H9 (cell line): ENCODE measurements around the gene TCFL5. TPM values are rescaled to one million over a fixed set of nuclear protein-coding genes. Genes with fewer than 3 reads are reported as not detected.

Experiments used
- DNase-seq: peaks from one replicate; pipeline ENCODE4 v3.0.0-alpha.2; 2017
- H2AFZ ChIP-seq: one replicate; pipeline ENCODE4 v1.6.1; 2013; ENCODE audit warnings: mild to moderate bottlenecking, low read length, control low read depth, moderate library complexity
- H2AK5ac ChIP-seq: 2 replicates; pipeline ENCODE4 v1.6.1; 2013; ENCODE audit warnings: low read length, control low read depth, mixed read lengths; ENCODE audit not compliant: insufficient read length
- H2BK120ac ChIP-seq: one replicate; pipeline ENCODE4 v1.6.1; 2013; ENCODE audit warnings: low read depth, mild to moderate bottlenecking, low read length, control low read depth, inconsistent platforms; ENCODE audit not compliant: poor library complexity, severe bottlenecking
- H2BK12ac ChIP-seq: 2 replicates; pipeline ENCODE4 v1.6.1; 2013; ENCODE audit warnings: low read length, control low read depth, mixed read lengths, low read depth; ENCODE audit not compliant: insufficient read length
- H2BK15ac ChIP-seq: 2 replicates; pipeline ENCODE4 v1.6.1; 2013; ENCODE audit warnings: low read depth, low read length, control low read depth
- H2BK20ac ChIP-seq: one replicate; pipeline ENCODE4 v1.6.1; 2013; ENCODE audit warnings: low read depth, mild to moderate bottlenecking, low read length, control low read depth, inconsistent platforms; ENCODE audit not compliant: poor library complexity, severe bottlenecking
- H2BK5ac ChIP-seq: 2 replicates; pipeline ENCODE4 v1.6.1; 2013; ENCODE audit warnings: low read length, control low read depth, mixed read lengths; ENCODE audit not compliant: insufficient read length
- H3K14ac ChIP-seq: 2 replicates; pipeline ENCODE4 v1.6.1; 2013; ENCODE audit warnings: low read length, control low read depth; ENCODE audit not compliant: insufficient read depth
- H3K18ac ChIP-seq: 2 replicates; pipeline ENCODE4 v1.6.1; 2013; ENCODE audit warnings: low read depth, mild to moderate bottlenecking, mixed read lengths, low read length, control low read depth; ENCODE audit not compliant: insufficient read length
- H3K23ac ChIP-seq: 2 replicates; pipeline ENCODE4 v1.6.1; 2013; ENCODE audit warnings: low read length, control low read depth, mixed read lengths, low read depth; ENCODE audit not compliant: insufficient read length
- H3K23me2 ChIP-seq: 2 replicates; pipeline ENCODE4 v1.6.1; 2013; ENCODE audit warnings: low read depth, mild to moderate bottlenecking, mixed read lengths, low read length, control low read depth; ENCODE audit not compliant: insufficient read length, poor library complexity, severe bottlenecking
- H3K27ac ChIP-seq: 2 replicates; pipeline ENCODE4 v1.5.1; 2013; ENCODE audit warnings: low read length, control low read depth, mixed read lengths, low read depth; ENCODE audit not compliant: insufficient read length
- H3K27me3 ChIP-seq: 2 replicates; pipeline ENCODE4 v1.6.1; 2013; ENCODE audit warnings: low read length, control low read depth, inconsistent platforms; ENCODE audit not compliant: insufficient read depth
- H3K4ac ChIP-seq: 2 replicates; pipeline ENCODE4 v1.6.1; 2013; ENCODE audit warnings: low read depth, mild to moderate bottlenecking, control low read depth, inconsistent platforms, low read length, moderate library complexity
- H3K4me1 ChIP-seq: 2 replicates; pipeline ENCODE4 v1.6.1; 2013; ENCODE audit warnings: low read length, control low read depth, inconsistent platforms; ENCODE audit not compliant: insufficient read depth
- H3K4me2 ChIP-seq: 2 replicates; pipeline ENCODE4 v1.6.1; 2013; ENCODE audit warnings: low read length, control low read depth, mixed read lengths; ENCODE audit not compliant: insufficient read length, insufficient read depth
- H3K56ac ChIP-seq: 2 replicates; pipeline ENCODE4 v1.6.1; 2013; ENCODE audit warnings: low read depth, mild to moderate bottlenecking, mixed read lengths, low read length, control low read depth; ENCODE audit not compliant: insufficient read length
- H3K79me1 ChIP-seq: 2 replicates; pipeline ENCODE4 v1.6.1; 2013; ENCODE audit warnings: low read depth, mild to moderate bottlenecking, moderate library complexity, low read length, control low read depth, inconsistent platforms; ENCODE audit not compliant: insufficient read depth, poor library complexity, severe bottlenecking
- H3K79me2 ChIP-seq: 2 replicates; pipeline ENCODE4 v1.6.1; 2013; ENCODE audit warnings: low read length, control low read depth, inconsistent platforms; ENCODE audit not compliant: insufficient read depth
- H3K9ac ChIP-seq: 2 replicates; pipeline ENCODE4 v1.6.1; 2013; ENCODE audit warnings: low read length, control low read depth, mixed read lengths; ENCODE audit not compliant: insufficient read length; ENCODE audit errors: extremely low read depth
- H3K9me3 ChIP-seq: one replicate; pipeline ENCODE4 v1.6.1; 2013; ENCODE audit warnings: low read depth, low read length, inconsistent platforms; ENCODE audit not compliant: control insufficient read depth
- H3T11ph ChIP-seq: one replicate; pipeline ENCODE4 v1.6.1; 2013; ENCODE audit warnings: mild to moderate bottlenecking, low read length, control low read depth, inconsistent platforms
- H4K20me1 ChIP-seq: one replicate; pipeline ENCODE4 v1.6.1; 2013; ENCODE audit not compliant: control insufficient read depth, insufficient read length, insufficient read depth
- H4K5ac ChIP-seq: 2 replicates; pipeline ENCODE4 v1.6.1; 2013; ENCODE audit warnings: low read depth, mild to moderate bottlenecking, mixed read lengths, low read length, control low read depth; ENCODE audit not compliant: insufficient read length
- H4K8ac ChIP-seq: replicated peaks from 2 replicates; pipeline ENCODE4 v1.6.1; 2013; ENCODE audit warnings: low read length, control low read depth, mixed read lengths, low read depth; ENCODE audit not compliant: insufficient read length
- H4K91ac ChIP-seq: 2 replicates; pipeline ENCODE4 v1.6.1; 2013; ENCODE audit warnings: low read depth, mild to moderate bottlenecking, moderate library complexity, mixed read lengths, low read length, control low read depth; ENCODE audit not compliant: insufficient read length
- H3K27ac Mint-ChIP-seq, 3 experiments: 2 replicates in 2 of 3; 3 replicates in 1 of 3; pipeline ENCODE4 v1.8.0; 2020 to 2021; ENCODE audit warnings: mixed read lengths in 3 of 3, mild to moderate bottlenecking in 1 of 3, moderate library complexity in 1 of 3
- H3K27me3 Mint-ChIP-seq: 2 replicates; pipeline ENCODE4 v1.8.0; 2021; ENCODE audit warnings: low read depth, mild to moderate bottlenecking, moderate library complexity, mixed read lengths
- H3K36me3 Mint-ChIP-seq, 3 experiments: 2 replicates in 2 of 3; 3 replicates in 1 of 3; pipeline ENCODE4 v1.8.0; 2020 to 2021; ENCODE audit warnings: low read depth in 3 of 3, mixed read lengths in 3 of 3; ENCODE audit not compliant: insufficient read depth in 1 of 3
- H3K4me1 Mint-ChIP-seq, 2 experiments: 2 replicates each; pipeline ENCODE4 v1.8.0; 2020; ENCODE audit warnings: mixed read lengths in 2 of 2
- H3K4me3 Mint-ChIP-seq, 2 experiments: 2 replicates in 1 of 2; 3 replicates in 1 of 2; pipeline ENCODE4 v1.8.0; 2020 to 2021; ENCODE audit warnings: mild to moderate bottlenecking in 2 of 2, mixed read lengths in 2 of 2, moderate library complexity in 1 of 2
- H3K9me3 Mint-ChIP-seq, 2 experiments: 2 replicates in 1 of 2; 3 replicates in 1 of 2; pipeline ENCODE4 v1.8.0; 2020; ENCODE audit warnings: mild to moderate bottlenecking in 2 of 2, mixed read lengths in 2 of 2, moderate library complexity in 1 of 2
- WGBS: extraction: QIAGEN DNeasy Blood & Tissue Kit; methylation state at CpG from one replicate; pipeline ENCODE4 v1.1.7; 2013; ENCODE audit warnings: missing lambda C conversion rate, low lambda C conversion rate, mixed read lengths; ENCODE audit not compliant: insufficient read length; ENCODE audit errors: extremely low coverage; 5-methylcytosine and 5-hydroxymethylcytosine counted together
- total RNA-seq: library from RNA; stranded (reverse); gene quantifications from 2 replicates; pipeline ENCODE4 v1.2.1, GENCODE V29; 2021
- TF ChIP-seq, protein P1 (sequence below): fragments of 200-600 bp; sonication (generic); conservative IDR thresholded peaks from 3 replicates; pipeline ENCODE4 v1.8.0; 2021; ENCODE audit warnings: antibody characterized with exemption, mild to moderate bottlenecking

Gene TCFL5
- total RNA-seq, 1 experiment from 2014 or later = 16.4 TPM

DNA sequence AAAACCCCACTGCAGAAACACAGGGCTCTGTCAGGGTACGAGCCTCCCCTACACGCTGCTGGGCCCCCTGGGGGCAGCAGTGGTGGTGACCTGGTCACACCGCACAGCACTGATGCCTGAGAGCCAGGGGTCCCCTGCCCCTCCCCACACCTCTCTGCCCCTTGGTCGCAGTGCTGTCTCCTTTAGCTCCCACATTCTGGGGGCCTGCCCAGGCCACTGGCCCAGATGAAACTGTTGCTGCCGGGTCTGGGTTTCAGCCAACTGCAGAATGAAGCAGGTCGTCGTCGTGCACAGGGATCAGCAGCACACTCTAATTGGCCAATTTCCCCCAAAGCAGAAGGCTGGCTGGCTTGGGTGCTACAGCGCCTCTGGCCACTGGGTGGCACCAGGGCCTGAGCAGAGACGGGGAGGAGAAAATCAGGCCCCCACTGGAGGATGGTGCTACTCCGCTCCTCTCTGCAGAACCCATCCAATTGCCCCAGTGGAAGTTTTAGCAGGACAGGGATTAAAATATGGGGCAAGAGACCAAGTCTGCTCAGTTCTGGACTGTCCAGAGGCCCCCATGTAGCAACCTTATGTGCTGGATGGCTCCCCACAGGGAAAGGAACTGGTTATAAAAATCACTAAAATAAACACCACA lies 38.5 kb upstream of the TCFL5 start:
- no peaks in the 10 kb centered on the region for H3K9me3 ChIP-seq
- no peaks in the 10 kb centered on the region for H3K23me2 ChIP-seq
- no peak overlapping the region for H3K4ac ChIP-seq
- no peak overlapping the region for H3T11ph ChIP-seq
- H2BK15ac ChIP-seq = no peak overlapping the region
- H4K5ac ChIP-seq = no peak overlapping the region
- Mint-ChIP-seq H3K27ac (peak overlapping the region; percentile 78 to 91 (median 89); a peak in 5 of 7 replicates), H3K36me3 (peaks cover 28 to 56% (median 33%) of the 10 kb centered on the region in 3 experiments), H3K27me3 (no peaks in the 10 kb centered on the region), H3K9me3 (no peaks in the 10 kb centered on the region; a peak in 1 of 5 replicates), H3K4me1 (peaks cover 32 to 37% of the 10 kb centered on the region in 2 experiments), H3K4me3 (peak overlapping the region; percentile 49 to 74)
- no peak overlapping the region for H4K8ac ChIP-seq
- no peaks in the 10 kb centered on the region for H3K79me1 ChIP-seq
- peak; percentile 93 for DNase-seq
- no peak overlapping the region for H3K4me2 ChIP-seq
- H3K56ac ChIP-seq = no peak overlapping the region
- no CpG with 5 or more reads among the region's 11 CpGs for WGBS
- H4K91ac ChIP-seq = no peak overlapping the region
- no peak overlapping the region for H3K23ac ChIP-seq
- no peaks in the 10 kb centered on the region for H3K27me3 ChIP-seq
- no peak overlapping the region for H3K14ac ChIP-seq
- no peak overlapping the region for H2AFZ ChIP-seq
- no peak overlapping the region for H2BK12ac ChIP-seq
- H2BK5ac ChIP-seq = no peak overlapping the region
- H3K9ac ChIP-seq = no peak overlapping the region
- H2BK20ac ChIP-seq = no peak overlapping the region
- no peak overlapping the region for H2AK5ac ChIP-seq
- H4K20me1 ChIP-seq = no peaks in the 10 kb centered on the region
- H3K4me1 ChIP-seq = no peaks in the 10 kb centered on the region; the same call in 1 of the 2 replicates
- H2BK120ac ChIP-seq = no peak overlapping the region
- H3K27ac ChIP-seq = peak overlapping the region; percentile 17
- TF ChIP-seq, protein P1, sequence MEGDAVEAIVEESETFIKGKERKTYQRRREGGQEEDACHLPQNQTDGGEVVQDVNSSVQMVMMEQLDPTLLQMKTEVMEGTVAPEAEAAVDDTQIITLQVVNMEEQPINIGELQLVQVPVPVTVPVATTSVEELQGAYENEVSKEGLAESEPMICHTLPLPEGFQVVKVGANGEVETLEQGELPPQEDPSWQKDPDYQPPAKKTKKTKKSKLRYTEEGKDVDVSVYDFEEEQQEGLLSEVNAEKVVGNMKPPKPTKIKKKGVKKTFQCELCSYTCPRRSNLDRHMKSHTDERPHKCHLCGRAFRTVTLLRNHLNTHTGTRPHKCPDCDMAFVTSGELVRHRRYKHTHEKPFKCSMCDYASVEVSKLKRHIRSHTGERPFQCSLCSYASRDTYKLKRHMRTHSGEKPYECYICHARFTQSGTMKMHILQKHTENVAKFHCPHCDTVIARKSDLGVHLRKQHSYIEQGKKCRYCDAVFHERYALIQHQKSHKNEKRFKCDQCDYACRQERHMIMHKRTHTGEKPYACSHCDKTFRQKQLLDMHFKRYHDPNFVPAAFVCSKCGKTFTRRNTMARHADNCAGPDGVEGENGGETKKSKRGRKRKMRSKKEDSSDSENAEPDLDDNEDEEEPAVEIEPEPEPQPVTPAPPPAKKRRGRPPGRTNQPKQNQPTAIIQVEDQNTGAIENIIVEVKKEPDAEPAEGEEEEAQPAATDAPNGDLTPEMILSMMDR = peak; percentile 84
- no peak overlapping the region for H3K18ac ChIP-seq
- no peaks in the 10 kb centered on the region for H3K79me2 ChIP-seq
